ENCODE measurements around the gene KLHDC8B. TPM values are rescaled to one million over a fixed set of nuclear protein-coding genes. Genes with fewer than 3 reads are reported as not detected.

Gene KLHDC8B
- total and polyA plus RNA-seq, 12 donors = 127 to 501 (median 237) TPM

GRCh38 chr3:49148159-49148558 lies 23.2 kb upstream of the KLHDC8B start:
- no peaks in the 10 kb centered on the region for H3K36me3 ChIP-seq (replicated peaks in 1 of 2)
- TF ChIP-seq CTCF (IDR thresholded peaks at IDR 0.05) (no peak), POLR2A (IDR thresholded peaks at IDR 0.05) (no peak)
- no peaks in the 10 kb centered on the region for H3K9me3 ChIP-seq (replicated peaks in 1 of 3)

GRCh38 chr3:49151610-49152009 lies 19.8 kb upstream of the KLHDC8B start:
- intact Hi-C loops (cut with DNase I) = no loop called here

More at GRCh38 chr3:49148159-49148558, 23.2 kb upstream of the KLHDC8B start:
- H3K27me3 ChIP-seq = no peaks in the 10 kb centered on the region
- H3K4me3 ChIP-seq = no peak overlapping the region
- intact Hi-C loops (cut with DNase I) = no loop called here
- 62 to 73% (median 71%) methylated on average over 5 of the region's 5 CpGs for WGBS, 4 donors
- H3K4me1 ChIP-seq (replicated peaks in 1 of 2) = no peaks in the 10 kb centered on the region
- DNase-seq = no peak
- H3K27ac ChIP-seq = no peak overlapping the region

GRCh38 chr3:49153349-49153912 lies 18.0 kb upstream of the KLHDC8B start:
- no peak for TF ChIP-seq POLR2A (IDR thresholded peaks at IDR 0.05)
- TF ChIP-seq CTCF (IDR thresholded peaks at IDR 0.05) = no peak
- 81 to 85% (median 84%) methylated on average over 3 of the region's 3 CpGs for WGBS, 4 donors
- H3K4me1 ChIP-seq (replicated peaks in 1 of 2) = no peaks in the 10 kb centered on the region
- H3K9me3 ChIP-seq (replicated peaks in 1 of 3) = no peaks in the 10 kb centered on the region
- H3K27me3 ChIP-seq = no peaks in the 10 kb centered on the region
- no peak overlapping the region for H3K4me3 ChIP-seq
- DNase-seq = no peak
- intact Hi-C loops (cut with DNase I) = no loop called here
- no peaks in the 10 kb centered on the region for H3K36me3 ChIP-seq (replicated peaks in 1 of 2)
- H3K27ac ChIP-seq = no peak overlapping the region

More at GRCh38 chr3:49151610-49152009, 19.8 kb upstream of the KLHDC8B start:
- no peaks in the 10 kb centered on the region for H3K36me3 ChIP-seq (replicated peaks in 1 of 2)
- no peaks in the 10 kb centered on the region for H3K9me3 ChIP-seq (replicated peaks in 1 of 3)
- WGBS, 4 donors = 76 to 100% (median 90%) methylated on average over 2 of the region's 2 CpGs
- DNase-seq = no peak
- H3K27me3 ChIP-seq = no peaks in the 10 kb centered on the region
- H3K4me1 ChIP-seq (replicated peaks in 1 of 2) = no peaks in the 10 kb centered on the region
- H3K4me3 ChIP-seq = no peak overlapping the region
- TF ChIP-seq POLR2A (IDR thresholded peaks at IDR 0.05) (no peak), CTCF (IDR thresholded peaks at IDR 0.05) (no peak)
- H3K27ac ChIP-seq = no peak overlapping the region

GRCh38 chr3:49157289-49157688 lies 14.1 kb upstream of the KLHDC8B start:
- intact Hi-C loops (cut with DNase I) = no loop called here
- no peaks in the 10 kb centered on the region for H3K36me3 ChIP-seq (replicated peaks in 1 of 2)
- WGBS, 4 donors = 49 to 67% (median 61%) methylated on average over 1 of the region's 1 CpG
- no peak overlapping the region for H3K27ac ChIP-seq
- H3K27me3 ChIP-seq = no peaks in the 10 kb centered on the region
- H3K4me1 ChIP-seq (replicated peaks in 1 of 2) = no peaks in the 10 kb centered on the region
- no peaks in the 10 kb centered on the region for H3K9me3 ChIP-seq (replicated peaks in 1 of 3)
- no peak overlapping the region for H3K4me3 ChIP-seq
- no peak for DNase-seq
- TF ChIP-seq POLR2A (IDR thresholded peaks at IDR 0.05) (no peak), CTCF (IDR thresholded peaks at IDR 0.05) (no peak)
